Activated naive CD4-positive, alpha-beta T cell treated with Interleukin-2 at 50 U/mL for 16 hours (primary cell): ENCODE measurements around the gene GPR179.

Experiments used
- DNase-seq: peaks from one replicate; pipeline ENCODE4 v3.0.0-alpha.2; 2020

The GPR179 gene

GRCh38 chr17:38343608-38344419 is at the start of gene GPR179:
TSS of gene GPR179 (minus strand) at chr17:38343956. CDS start at chr17:38343789, 167 bp downstream.
- DNase-seq = no peak

- no peak for DNase-seq
Observed at GRCh38 chr17:38379448-38379847, 35.7 kb upstream of the GPR179 start.

GRCh38 chr17:38369124-38369886 is 25.5 kb upstream of the GPR179 start:
- DNase-seq = no peak

GRCh38 chr17:38364741-38365140 is 21.0 kb upstream of the GPR179 start:
- DNase-seq = no peak

GRCh38 chr17:38363016-38363415 is 19.3 kb upstream of the GPR179 start:
- DNase-seq = no peak

GRCh38 chr17:38361694-38362465 is 18.1 kb upstream of the GPR179 start:
- DNase-seq = no peak

GRCh38 chr17:38358586-38359513 is 15.1 kb upstream of the GPR179 start:
- no peak for DNase-seq

- no peak for DNase-seq
Observed at GRCh38 chr17:38357486-38358123, 13.8 kb upstream of the GPR179 start.

- DNase-seq = no peak
Observed at GRCh38 chr17:38355251-38355650, 11.5 kb upstream of the GPR179 start.

GRCh38 chr17:38354466-38354865 is 10.7 kb upstream of the GPR179 start:
- no peak for DNase-seq

- no peak for DNase-seq
Observed at GRCh38 chr17:38353668-38354067, 9.9 kb upstream of the GPR179 start.

GRCh38 chr17:38353086-38353604 is 9.4 kb upstream of the GPR179 start:
- DNase-seq = no peak

- DNase-seq = peak; percentile 21
Observed at GRCh38 chr17:38352245-38353085, 8.7 kb upstream of the GPR179 start.

GRCh38 chr17:38351412-38352222 is 7.9 kb upstream of the GPR179 start, which contains the start of gene SOCS7:
TSS of gene SOCS7 (plus strand) at chr17:38351844. CDS start at chr17:38352053, 209 bp downstream.
- peak; percentile 94 for DNase-seq

- DNase-seq = no peak
Observed at GRCh38 chr17:38350035-38350434, 6.3 kb upstream of the GPR179 start.

GRCh38 chr17:38349097-38349730 is 5.5 kb upstream of the GPR179 start:
- peak; percentile 88 for DNase-seq

- DNase-seq = no peak
Observed at GRCh38 chr17:38345743-38346142, 2.0 kb upstream of the GPR179 start.

GRCh38 chr17:38344420-38344745 is 627 bp upstream of the GPR179 start:
- no peak for DNase-seq
